Breast epithelium (tissue), 4 donors: ENCODE data around the gene ONECUT1. TPM values are rescaled to one million over a fixed set of nuclear protein-coding genes. Genes with fewer than 3 reads are reported as not detected.

Experiments used
- DNase-seq, 2 donors: peaks; one replicate each; pipeline ENCODE4 v3.0.0-alpha.2; 2019; ENCODE audit warnings: low spot score in 2 of 2
- H3K27ac ChIP-seq, 2 donors: fragments of 200-600 bp; sonication (generic) in 1 of 2; one replicate each; pipeline ENCODE4 v1.5.1; 2016 to 2019; ENCODE audit warnings: mild to moderate bottlenecking in 1 of 2
- H3K27me3 ChIP-seq, 2 donors: fragments of 200-600 bp; sonication (generic) in 1 of 2; one replicate each; pipeline versions ENCODE4 v1.5.1 to v1.6.0; 2017 to 2019; ENCODE audit warnings: control low read depth in 1 of 2, mild to moderate bottlenecking in 1 of 2
- H3K36me3 ChIP-seq: fragments of 200-600 bp; one replicate; pipeline ENCODE4 v1.5.1; 2019
- H3K4me1 ChIP-seq, 2 donors: fragments of 200-600 bp; sonication (generic); one replicate each; pipeline ENCODE4 v1.5.1; 2016 to 2019; ENCODE audit warnings: control low read depth in 1 of 2
- H3K4me3 ChIP-seq, 3 donors: fragments of 200-600 bp; sonication (generic); 1 replicate in 2 of 3; 2 replicates in 1 of 3; pipeline ENCODE4 v1.5.1; 2016 to 2019; ENCODE audit warnings: mild to moderate bottlenecking in 3 of 3, moderate library complexity in 2 of 3
- H3K9me3 ChIP-seq, 2 donors: fragments of 200-600 bp; sonication (generic) in 1 of 2; one replicate each; pipeline ENCODE4 v1.5.1; 2016 to 2019; ENCODE audit warnings: control low read depth in 1 of 2
- CTCF ChIP-seq, 3 donors: fragments of 450-650 bp; IDR thresholded peaks; one replicate each; pipeline ENCODE4 v1.5.1; 2016 to 2017; ENCODE audit warnings: antibody characterized with exemption in 3 of 3, mild to moderate bottlenecking in 3 of 3, moderate library complexity in 3 of 3
- POLR2A ChIP-seq: fragments of 450-650 bp; IDR thresholded peaks from one replicate; pipeline ENCODE4 v1.6.1; 2016; ENCODE audit warnings: antibody characterized with exemption, mild to moderate bottlenecking, moderate library complexity
- POLR2AphosphoS5 ChIP-seq, 3 donors: sonication (generic); formaldehyde crosslinking; IDR thresholded peaks; one replicate each; pipeline ENCODE4 v1.6.1; 2017; ENCODE audit warnings: antibody characterized with exemption in 3 of 3
- intact Hi-C: fragments of 100-400 bp; cut with DNase I; formaldehyde crosslinking; loops from one replicate; pipeline ENCODE4 v1.15.1; 2023; ENCODE audit warnings: low total_unique reads
- total RNA-seq, 3 donors: library from RNA; depleted of rRNA; stranded (reverse); fragments of >200 nt; gene quantifications; one replicate each; pipeline ENCODE4 v1.1.0, GENCODE V29; 2016

Gene ONECUT1
- total RNA-seq, 3 donors from 2014 or later = not detected

DNA sequence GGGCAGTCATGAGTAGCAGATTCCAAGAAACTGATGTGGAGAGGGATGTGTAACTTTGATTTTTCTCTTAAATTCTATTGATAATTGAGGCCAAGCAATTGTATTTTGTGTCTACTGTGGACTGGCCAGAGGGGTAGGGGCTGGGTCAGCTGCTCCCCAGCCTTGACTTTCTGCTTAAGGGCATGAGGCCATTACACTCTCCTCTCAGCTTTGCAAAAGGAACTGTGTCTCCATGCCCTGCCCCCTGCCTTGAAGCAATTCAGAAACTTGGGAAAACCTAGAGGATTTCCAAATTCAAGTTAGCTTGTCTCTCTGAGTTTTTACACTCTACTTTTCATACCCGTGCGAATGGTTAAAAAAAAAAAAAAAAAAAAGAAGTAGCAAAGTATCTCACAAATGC lies 38.6 kb downstream of the ONECUT1 start:
- H3K27ac ChIP-seq = no peak overlapping the region
- H3K27me3 ChIP-seq = peaks cover 0 to 22% of the 10 kb centered on the region in 2 donors
- H3K36me3 ChIP-seq = no peaks in the 10 kb centered on the region
- intact Hi-C loops = no loop called here
- no peak for DNase-seq
- H3K9me3 ChIP-seq = no peaks in the 10 kb centered on the region
- TF ChIP-seq CTCF (IDR thresholded peaks at IDR 0.05) = no peak
- no peak for TF ChIP-seq POLR2AphosphoS5 (IDR thresholded peaks at IDR 0.05)
- TF ChIP-seq POLR2A = no peak
- H3K4me1 ChIP-seq = no peaks in the 10 kb centered on the region
- no peak overlapping the region for H3K4me3 ChIP-seq

DNA sequence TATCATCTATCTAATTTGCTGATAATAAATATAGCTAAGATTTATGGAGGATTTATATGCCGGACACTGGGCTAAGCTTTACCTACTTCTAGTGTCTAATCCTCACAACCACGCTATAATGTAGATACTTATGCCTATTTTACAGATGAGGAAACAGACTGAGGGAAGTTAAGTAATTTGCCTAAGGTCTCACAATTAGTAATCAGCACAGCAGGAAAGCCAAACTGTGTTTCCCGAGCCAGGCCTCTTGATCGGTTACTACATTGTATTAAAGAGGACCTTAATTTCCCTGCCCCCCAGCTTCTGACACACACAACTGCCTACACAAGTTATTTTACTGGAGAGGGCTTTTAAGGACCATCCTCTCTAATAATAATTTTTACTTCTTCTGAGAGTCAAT lies 40.9 kb downstream of the ONECUT1 start:
- peaks cover 0 to 22% of the 10 kb centered on the region in 2 donors for H3K27me3 ChIP-seq
- H3K9me3 ChIP-seq = no peaks in the 10 kb centered on the region
- TF ChIP-seq POLR2AphosphoS5 (IDR thresholded peaks at IDR 0.05) (no peak), CTCF (IDR thresholded peaks at IDR 0.05) (no peak), POLR2A (no peak)
- no peak overlapping the region for H3K27ac ChIP-seq
- intact Hi-C loops = no loop called here
- no peak for DNase-seq
- H3K4me1 ChIP-seq = no peaks in the 10 kb centered on the region
- no peak overlapping the region for H3K4me3 ChIP-seq
- no peaks in the 10 kb centered on the region for H3K36me3 ChIP-seq

GRCh38 chr15:52746162-52746757 lies 43.9 kb downstream of the ONECUT1 start:
- Histone ChIP-seq H3K27me3 (peaks cover 0 to 19% of the 10 kb centered on the region in 2 donors), H3K4me3 (no peak overlapping the region)

GRCh38 chr15:52745326-52746161 lies 44.6 kb downstream of the ONECUT1 start:
- TF ChIP-seq POLR2AphosphoS5 (IDR thresholded peaks at IDR 0.05) (no peak), CTCF (IDR thresholded peaks at IDR 0.05) (no peak), POLR2A (no peak)
- no peaks in the 10 kb centered on the region for H3K36me3 ChIP-seq
- H3K9me3 ChIP-seq = no peaks in the 10 kb centered on the region
- intact Hi-C loops = no loop called here
- no peak overlapping the region for H3K4me3 ChIP-seq
- no peaks in the 10 kb centered on the region for H3K4me1 ChIP-seq
- no peak for DNase-seq
- H3K27me3 ChIP-seq = peaks cover 0 to 12% of the 10 kb centered on the region in 2 donors
- H3K27ac ChIP-seq = no peak overlapping the region

More at GRCh38 chr15:52746162-52746757, 43.9 kb downstream of the ONECUT1 start:
- intact Hi-C loops = no loop called here
- Histone ChIP-seq H3K9me3 (no peaks in the 10 kb centered on the region), H3K4me1 (no peaks in the 10 kb centered on the region), H3K27ac (no peak overlapping the region), H3K36me3 (no peaks in the 10 kb centered on the region)
- no peak for DNase-seq
- no peak for TF ChIP-seq POLR2AphosphoS5 (IDR thresholded peaks at IDR 0.05)

DNA sequence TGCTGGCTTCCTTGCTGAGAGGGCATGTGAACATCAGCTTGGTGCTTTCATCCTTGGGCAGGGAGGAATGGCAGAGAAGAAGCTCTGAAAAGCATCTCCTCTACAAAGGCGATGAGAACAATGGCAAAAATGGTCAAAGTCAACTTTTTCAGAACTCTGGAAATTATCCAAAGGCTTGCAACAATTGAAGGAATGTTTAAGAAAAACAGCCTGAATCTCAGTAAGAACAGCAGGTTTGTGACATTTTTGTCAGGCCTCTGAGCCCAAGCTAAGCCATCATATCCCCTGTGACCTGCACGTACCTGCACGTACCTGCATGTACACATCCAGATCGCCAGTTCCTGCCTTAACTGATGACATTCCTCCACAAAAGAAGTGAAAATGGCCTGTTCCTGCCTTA lies 51.8 kb downstream of the ONECUT1 start:
- H3K9me3 ChIP-seq = no peaks in the 10 kb centered on the region
- H3K36me3 ChIP-seq = no peaks in the 10 kb centered on the region
- no peak overlapping the region for H3K4me3 ChIP-seq
- no peaks in the 10 kb centered on the region for H3K4me1 ChIP-seq
- intact Hi-C loops = loop anchor here (5.0 kb wide), 1 partner anchor 486 kb away; no protein-coding TSS in a partner anchor
- TF ChIP-seq POLR2AphosphoS5 (IDR thresholded peaks at IDR 0.05) = no peak
- no peak for TF ChIP-seq POLR2A
- no peak for TF ChIP-seq CTCF (IDR thresholded peaks at IDR 0.05)
- no peaks in the 10 kb centered on the region for H3K27me3 ChIP-seq
- H3K27ac ChIP-seq = no peak overlapping the region
- DNase-seq = no peak
